HepG2 (cell line): ENCODE results near the gene RNF168. TPM values are rescaled to one million over a fixed set of nuclear protein-coding genes. Genes with fewer than 3 reads are reported as not detected.

Experiments used
- BCL6 ChIP-seq: IDR thresholded peaks from 2 replicates; pipeline ENCODE4 v1.6.1; 2016; ENCODE audit warnings: missing genetic modification reagents, missing compliant biosample characterization
- CEBPB ChIP-seq: IDR thresholded peaks from 2 replicates; pipeline ENCODE4 v1.6.1; 2011; ENCODE audit warnings: low read depth, low read length, improper control_type of control experiment, borderline replicate concordance
- GZF1 ChIP-seq: sonication (generic); formaldehyde crosslinking; IDR thresholded peaks from 2 replicates; pipeline ENCODE4 v1.5.1; 2020; ENCODE audit warnings: mild to moderate bottlenecking, missing genetic modification reagents
- KDM2A ChIP-seq: sonication (generic); formaldehyde crosslinking; IDR thresholded peaks from 2 replicates; pipeline ENCODE4 v1.4.0; 2020; ENCODE audit warnings: low read depth, missing genetic modification reagents, borderline replicate concordance
- MYNN ChIP-seq: sonication (generic); formaldehyde crosslinking; IDR thresholded peaks from 2 replicates; pipeline ENCODE4 v1.4.0; 2020; ENCODE audit warnings: mild to moderate bottlenecking, low read depth, missing genetic modification reagents
- MZF1 ChIP-seq: sonication (generic); formaldehyde crosslinking; IDR thresholded peaks from 2 replicates; pipeline ENCODE4 v1.8.1; 2023; ENCODE audit warnings: mild to moderate bottlenecking, missing genetic modification reagents, borderline replicate concordance
- NONO ChIP-seq, 2 experiments: fragments of 450-650 bp in 1 of 2; sonication (generic) in 1 of 2; formaldehyde crosslinking in 1 of 2; IDR thresholded peaks in 1 of 2; conservative IDR thresholded peaks in 1 of 2; 2 replicates each; pipeline versions ENCODE4 v1.6.1 to v1.8.0; 2017 to 2022; ENCODE audit warnings: mild to moderate bottlenecking in 1 of 2, missing genetic modification reagents in 1 of 2, moderate library complexity in 1 of 2
- SATB2 ChIP-seq: sonication (generic); formaldehyde crosslinking; IDR thresholded peaks from 2 replicates; pipeline ENCODE4 v1.5.0; 2020; ENCODE audit warnings: missing genetic modification reagents
- ZNF138 ChIP-seq: sonication (generic); formaldehyde crosslinking; IDR thresholded peaks from 2 replicates; pipeline ENCODE4 v1.5.0; 2020; ENCODE audit warnings: mild to moderate bottlenecking, low read depth, missing genetic modification reagents
- ZNF207 ChIP-seq: fragments of 450-650 bp; IDR thresholded peaks from 2 replicates; pipeline ENCODE4 v1.6.1; 2016; ENCODE audit warnings: antibody characterized with exemption, borderline replicate concordance
- ZNF768 ChIP-seq: sonication (generic); formaldehyde crosslinking; IDR thresholded peaks from 2 replicates; pipeline ENCODE4 v1.4.0; 2020; ENCODE audit warnings: missing genetic modification reagents
- polyA plus RNA-seq, 8 experiments: library from polyadenylated mRNA; depleted of rRNA in 3 of 8; stranded (reverse) in 7 of 8; unstranded in 1 of 8; fragments of >200 nt; fragmentation: Illumina TruSeq in 4 of 8; extraction: Trizol in 4 of 8; gene quantifications; 2 replicates each; pipeline versions ENCODE4 v1.2.1 to v1.2.3, GENCODE V29; 2011 to 2016; ENCODE audit warnings: low read depth in 4 of 8, missing spikeins in 1 of 8, mixed read lengths in 1 of 8; ENCODE audit not compliant: insufficient read depth in 1 of 8
- total RNA-seq, 5 experiments: library from RNA; depleted of rRNA; stranded (reverse); fragments of >200 nt; fragmentation: Illumina TruSeq; extraction: Trizol; gene quantifications; 2 replicates each; pipeline ENCODE4 v1.2.3, GENCODE V29; 2016; ENCODE audit warnings: low read depth in 1 of 5
- TF ChIP-seq, protein P1 (sequence below): sonication (generic); formaldehyde crosslinking; IDR thresholded peaks from 2 replicates; pipeline ENCODE4 v1.4.0; 2020; ENCODE audit warnings: missing genetic modification reagents, mild to moderate bottlenecking, borderline replicate concordance
- TF ChIP-seq, protein P2 (sequence below): IDR thresholded peaks from 2 replicates; pipeline ENCODE4 v1.6.1; 2016; ENCODE audit warnings: control low read depth
- TF ChIP-seq, protein P3 (sequence below): sonication (generic); formaldehyde crosslinking; conservative IDR thresholded peaks from 2 replicates; pipeline ENCODE4 v1.4.0; 2020; ENCODE audit warnings: missing genetic modification reagents
- TF ChIP-seq, protein P4 (sequence below): sonication (generic); formaldehyde crosslinking; IDR thresholded peaks from 2 replicates; pipeline ENCODE4 v1.4.0; 2020; ENCODE audit warnings: missing genetic modification reagents, borderline replicate concordance
- TF ChIP-seq, protein P5 (sequence below): sonication (generic); formaldehyde crosslinking; IDR thresholded peaks from 2 replicates; pipeline ENCODE4 v1.5.0; 2020; ENCODE audit warnings: mild to moderate bottlenecking, missing genetic modification reagents, moderate library complexity

Gene RNF168
- total and polyA plus RNA-seq, 2 of the 13 experiments (the other 11 are each of a cell fraction or from before 2014, with no cell fraction given), result 3.7 to 22.9 TPM

DNA sequence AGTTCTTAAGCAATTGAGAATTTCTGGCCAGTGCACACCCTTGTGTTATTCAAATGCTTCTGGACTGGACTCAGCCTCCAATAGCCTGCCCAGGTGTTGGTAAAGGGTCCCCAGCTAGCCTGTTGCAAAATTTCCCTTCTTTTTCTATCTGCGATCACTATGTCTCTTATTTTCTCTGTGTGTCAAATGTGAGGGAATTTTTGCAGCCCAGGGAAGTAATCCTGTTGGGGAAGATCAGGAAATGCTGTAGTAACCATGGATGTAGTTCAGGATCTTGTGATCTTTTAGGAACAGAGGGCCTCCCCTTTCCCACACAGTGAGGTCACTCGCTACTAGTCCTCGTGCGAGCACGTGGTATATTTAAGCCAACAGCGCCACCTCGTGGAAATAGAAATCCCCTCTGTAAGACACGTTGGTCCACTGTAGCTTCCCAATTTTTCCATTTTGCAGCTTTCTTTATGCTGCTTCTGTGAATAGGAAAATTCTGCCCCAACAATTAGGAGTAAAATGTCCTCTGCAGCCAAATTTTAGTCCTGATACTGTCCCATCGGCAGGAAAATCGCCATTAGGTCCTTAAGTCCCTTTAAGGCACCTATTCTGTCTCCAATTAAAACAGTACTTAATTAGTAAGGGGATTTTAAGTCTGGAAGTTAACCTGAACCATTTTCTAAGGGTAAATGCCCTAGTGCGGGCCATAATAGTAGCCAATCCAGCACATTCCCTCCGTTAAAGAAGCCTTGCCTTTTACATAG is 15.6 kb upstream of the RNF168 start (continued):
- TF ChIP-seq, protein P1, sequence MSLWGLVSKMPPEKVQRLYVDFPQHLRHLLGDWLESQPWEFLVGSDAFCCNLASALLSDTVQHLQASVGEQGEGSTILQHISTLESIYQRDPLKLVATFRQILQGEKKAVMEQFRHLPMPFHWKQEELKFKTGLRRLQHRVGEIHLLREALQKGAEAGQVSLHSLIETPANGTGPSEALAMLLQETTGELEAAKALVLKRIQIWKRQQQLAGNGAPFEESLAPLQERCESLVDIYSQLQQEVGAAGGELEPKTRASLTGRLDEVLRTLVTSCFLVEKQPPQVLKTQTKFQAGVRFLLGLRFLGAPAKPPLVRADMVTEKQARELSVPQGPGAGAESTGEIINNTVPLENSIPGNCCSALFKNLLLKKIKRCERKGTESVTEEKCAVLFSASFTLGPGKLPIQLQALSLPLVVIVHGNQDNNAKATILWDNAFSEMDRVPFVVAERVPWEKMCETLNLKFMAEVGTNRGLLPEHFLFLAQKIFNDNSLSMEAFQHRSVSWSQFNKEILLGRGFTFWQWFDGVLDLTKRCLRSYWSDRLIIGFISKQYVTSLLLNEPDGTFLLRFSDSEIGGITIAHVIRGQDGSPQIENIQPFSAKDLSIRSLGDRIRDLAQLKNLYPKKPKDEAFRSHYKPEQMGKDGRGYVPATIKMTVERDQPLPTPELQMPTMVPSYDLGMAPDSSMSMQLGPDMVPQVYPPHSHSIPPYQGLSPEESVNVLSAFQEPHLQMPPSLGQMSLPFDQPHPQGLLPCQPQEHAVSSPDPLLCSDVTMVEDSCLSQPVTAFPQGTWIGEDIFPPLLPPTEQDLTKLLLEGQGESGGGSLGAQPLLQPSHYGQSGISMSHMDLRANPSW (CRISPR knock-in tag), result no peak
- TF ChIP-seq SATB2, result no peak
- TF ChIP-seq KDM2A (CRISPR knock-in tag), result peak; percentile 44; the same call in 1 of the 2 replicates
- TF ChIP-seq CEBPB, result no peak
- no peak for TF ChIP-seq NONO (IDR thresholded peaks at IDR 0.05)
- no peak for TF ChIP-seq NONO (CRISPR knock-in tag; conservative IDR thresholded peaks at IDR 0.05)
- TF ChIP-seq, protein P2, sequence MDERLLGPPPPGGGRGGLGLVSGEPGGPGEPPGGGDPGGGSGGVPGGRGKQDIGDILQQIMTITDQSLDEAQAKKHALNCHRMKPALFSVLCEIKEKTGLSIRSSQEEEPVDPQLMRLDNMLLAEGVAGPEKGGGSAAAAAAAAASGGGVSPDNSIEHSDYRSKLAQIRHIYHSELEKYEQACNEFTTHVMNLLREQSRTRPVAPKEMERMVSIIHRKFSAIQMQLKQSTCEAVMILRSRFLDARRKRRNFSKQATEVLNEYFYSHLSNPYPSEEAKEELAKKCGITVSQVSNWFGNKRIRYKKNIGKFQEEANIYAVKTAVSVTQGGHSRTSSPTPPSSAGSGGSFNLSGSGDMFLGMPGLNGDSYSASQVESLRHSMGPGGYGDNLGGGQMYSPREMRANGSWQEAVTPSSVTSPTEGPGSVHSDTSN (CRISPR knock-in tag), result no peak
- no peak for TF ChIP-seq MYNN
- TF ChIP-seq ZNF768 (CRISPR knock-in tag), result no peak
- no peak for TF ChIP-seq MZF1 (CRISPR knock-in tag)
- TF ChIP-seq, protein P3, sequence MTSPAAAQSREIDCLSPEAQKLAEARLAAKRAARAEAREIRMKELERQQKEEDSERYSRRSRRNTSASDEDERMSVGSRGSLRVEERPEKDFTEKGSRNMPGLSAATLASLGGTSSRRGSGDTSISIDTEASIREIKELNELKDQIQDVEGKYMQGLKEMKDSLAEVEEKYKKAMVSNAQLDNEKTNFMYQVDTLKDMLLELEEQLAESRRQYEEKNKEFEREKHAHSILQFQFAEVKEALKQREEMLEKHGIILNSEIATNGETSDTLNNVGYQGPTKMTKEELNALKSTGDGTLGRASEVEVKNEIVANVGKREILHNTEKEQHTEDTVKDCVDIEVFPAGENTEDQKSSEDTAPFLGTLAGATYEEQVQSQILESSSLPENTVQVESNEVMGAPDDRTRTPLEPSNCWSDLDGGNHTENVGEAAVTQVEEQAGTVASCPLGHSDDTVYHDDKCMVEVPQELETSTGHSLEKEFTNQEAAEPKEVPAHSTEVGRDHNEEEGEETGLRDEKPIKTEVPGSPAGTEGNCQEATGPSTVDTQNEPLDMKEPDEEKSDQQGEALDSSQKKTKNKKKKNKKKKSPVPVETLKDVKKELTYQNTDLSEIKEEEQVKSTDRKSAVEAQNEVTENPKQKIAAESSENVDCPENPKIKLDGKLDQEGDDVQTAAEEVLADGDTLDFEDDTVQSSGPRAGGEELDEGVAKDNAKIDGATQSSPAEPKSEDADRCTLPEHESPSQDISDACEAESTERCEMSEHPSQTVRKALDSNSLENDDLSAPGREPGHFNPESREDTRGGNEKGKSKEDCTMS (CRISPR knock-in tag), result no peak
- TF ChIP-seq ZNF207, result no peak
- TF ChIP-seq, protein P4, sequence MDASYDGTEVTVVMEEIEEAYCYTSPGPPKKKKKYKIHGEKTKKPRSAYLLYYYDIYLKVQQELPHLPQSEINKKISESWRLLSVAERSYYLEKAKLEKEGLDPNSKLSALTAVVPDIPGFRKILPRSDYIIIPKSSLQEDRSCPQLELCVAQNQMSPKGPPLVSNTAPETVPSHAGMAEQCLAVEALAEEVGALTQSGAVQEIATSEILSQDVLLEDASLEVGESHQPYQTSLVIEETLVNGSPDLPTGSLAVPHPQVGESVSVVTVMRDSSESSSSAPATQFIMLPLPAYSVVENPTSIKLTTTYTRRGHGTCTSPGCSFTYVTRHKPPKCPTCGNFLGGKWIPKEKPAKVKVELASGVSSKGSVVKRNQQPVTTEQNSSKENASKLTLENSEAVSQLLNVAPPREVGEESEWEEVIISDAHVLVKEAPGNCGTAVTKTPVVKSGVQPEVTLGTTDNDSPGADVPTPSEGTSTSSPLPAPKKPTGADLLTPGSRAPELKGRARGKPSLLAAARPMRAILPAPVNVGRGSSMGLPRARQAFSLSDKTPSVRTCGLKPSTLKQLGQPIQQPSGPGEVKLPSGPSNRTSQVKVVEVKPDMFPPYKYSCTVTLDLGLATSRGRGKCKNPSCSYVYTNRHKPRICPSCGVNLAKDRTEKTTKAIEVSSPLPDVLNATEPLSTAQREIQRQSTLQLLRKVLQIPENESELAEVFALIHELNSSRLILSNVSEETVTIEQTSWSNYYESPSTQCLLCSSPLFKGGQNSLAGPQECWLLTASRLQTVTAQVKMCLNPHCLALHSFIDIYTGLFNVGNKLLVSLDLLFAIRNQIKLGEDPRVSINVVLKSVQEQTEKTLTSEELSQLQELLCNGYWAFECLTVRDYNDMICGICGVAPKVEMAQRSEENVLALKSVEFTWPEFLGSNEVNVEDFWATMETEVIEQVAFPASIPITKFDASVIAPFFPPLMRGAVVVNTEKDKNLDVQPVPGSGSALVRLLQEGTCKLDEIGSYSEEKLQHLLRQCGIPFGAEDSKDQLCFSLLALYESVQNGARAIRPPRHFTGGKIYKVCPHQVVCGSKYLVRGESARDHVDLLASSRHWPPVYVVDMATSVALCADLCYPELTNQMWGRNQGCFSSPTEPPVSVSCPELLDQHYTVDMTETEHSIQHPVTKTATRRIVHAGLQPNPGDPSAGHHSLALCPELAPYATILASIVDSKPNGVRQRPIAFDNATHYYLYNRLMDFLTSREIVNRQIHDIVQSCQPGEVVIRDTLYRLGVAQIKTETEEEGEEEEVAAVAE (CRISPR knock-in tag), result no peak
- TF ChIP-seq, protein P5, sequence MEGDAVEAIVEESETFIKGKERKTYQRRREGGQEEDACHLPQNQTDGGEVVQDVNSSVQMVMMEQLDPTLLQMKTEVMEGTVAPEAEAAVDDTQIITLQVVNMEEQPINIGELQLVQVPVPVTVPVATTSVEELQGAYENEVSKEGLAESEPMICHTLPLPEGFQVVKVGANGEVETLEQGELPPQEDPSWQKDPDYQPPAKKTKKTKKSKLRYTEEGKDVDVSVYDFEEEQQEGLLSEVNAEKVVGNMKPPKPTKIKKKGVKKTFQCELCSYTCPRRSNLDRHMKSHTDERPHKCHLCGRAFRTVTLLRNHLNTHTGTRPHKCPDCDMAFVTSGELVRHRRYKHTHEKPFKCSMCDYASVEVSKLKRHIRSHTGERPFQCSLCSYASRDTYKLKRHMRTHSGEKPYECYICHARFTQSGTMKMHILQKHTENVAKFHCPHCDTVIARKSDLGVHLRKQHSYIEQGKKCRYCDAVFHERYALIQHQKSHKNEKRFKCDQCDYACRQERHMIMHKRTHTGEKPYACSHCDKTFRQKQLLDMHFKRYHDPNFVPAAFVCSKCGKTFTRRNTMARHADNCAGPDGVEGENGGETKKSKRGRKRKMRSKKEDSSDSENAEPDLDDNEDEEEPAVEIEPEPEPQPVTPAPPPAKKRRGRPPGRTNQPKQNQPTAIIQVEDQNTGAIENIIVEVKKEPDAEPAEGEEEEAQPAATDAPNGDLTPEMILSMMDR (CRISPR knock-in tag), result peak; percentile 92
- no peak for TF ChIP-seq ZNF138 (CRISPR knock-in tag)
- no peak for TF ChIP-seq BCL6 (CRISPR knock-in tag)
- TF ChIP-seq GZF1 (CRISPR knock-in tag), result no peak
